HCEC 1CT (cell line): ENCODE results near the gene FGF4.

Experiments used
- DNase-seq: peaks from one replicate; pipeline ENCODE4 v3.0.0-alpha.2; 2017

FGF4 gene, protein sequence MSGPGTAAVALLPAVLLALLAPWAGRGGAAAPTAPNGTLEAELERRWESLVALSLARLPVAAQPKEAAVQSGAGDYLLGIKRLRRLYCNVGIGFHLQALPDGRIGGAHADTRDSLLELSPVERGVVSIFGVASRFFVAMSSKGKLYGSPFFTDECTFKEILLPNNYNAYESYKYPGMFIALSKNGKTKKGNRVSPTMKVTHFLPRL

DNA sequence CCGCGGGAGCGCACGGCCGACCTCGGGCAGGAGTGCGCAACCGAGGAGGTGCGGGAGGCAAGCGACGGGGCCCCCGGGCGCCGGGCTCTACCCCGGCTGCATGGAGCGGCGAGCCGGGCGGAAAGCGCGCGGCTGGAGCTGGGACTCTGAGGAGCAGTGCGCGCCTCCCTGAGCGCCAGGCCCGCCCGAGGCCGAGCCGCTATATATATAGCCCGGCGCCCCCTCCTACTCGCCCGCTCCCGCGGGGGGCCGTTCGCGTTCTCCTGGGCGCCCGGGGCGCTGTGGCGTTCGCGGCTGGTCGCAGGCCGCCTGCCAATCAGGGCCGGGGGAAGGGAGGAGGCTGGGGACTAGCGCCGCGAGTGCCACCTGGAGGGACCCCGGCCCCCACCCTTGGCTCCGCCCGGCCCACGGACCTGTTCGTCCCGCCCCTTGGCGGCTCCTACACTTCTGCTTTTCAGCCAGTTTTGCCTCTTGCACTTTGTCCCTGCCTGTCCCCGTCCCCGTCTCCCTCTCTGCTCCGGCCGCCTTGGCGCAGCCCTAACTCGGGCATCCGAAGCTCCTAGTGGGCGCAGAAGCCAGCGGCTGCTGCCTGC is at the start of gene FGF4:
Gene FGF4 (minus strand): TSS at position 179 of the 593 bp plus-strand sequence. CDS start 257 bp downstream, outside the sequence.
- no peak for DNase-seq

DNA sequence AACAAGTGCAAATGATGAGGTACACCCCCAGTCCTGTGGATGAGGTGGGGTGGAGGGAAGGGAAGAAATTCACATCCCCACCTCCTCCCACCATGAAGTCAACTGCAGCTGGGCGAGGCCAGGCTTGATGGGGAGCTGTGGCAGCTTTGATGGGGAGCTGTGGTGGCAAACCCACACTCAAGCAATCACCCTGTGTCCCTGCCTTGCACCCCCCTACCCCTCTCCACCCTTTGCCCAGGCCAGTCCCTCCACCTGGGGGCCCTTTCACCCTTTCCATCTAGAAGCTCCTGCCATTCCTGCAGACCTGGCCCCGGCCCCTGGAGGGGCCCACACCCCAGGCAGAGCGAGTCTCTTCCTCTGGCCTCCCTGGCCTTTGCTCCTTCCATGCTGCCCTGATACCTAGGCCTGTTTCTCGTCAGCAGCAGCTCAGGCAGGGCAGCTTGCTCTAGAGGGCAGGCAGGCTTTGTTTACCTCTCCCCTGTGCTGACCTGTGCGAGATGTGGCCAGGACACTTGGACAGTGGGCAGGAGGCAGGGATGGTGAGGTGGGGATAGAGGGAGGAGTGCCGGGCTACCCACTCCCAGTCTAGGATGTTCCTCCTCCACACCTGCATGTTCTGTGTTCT is 48.6 kb upstream of the FGF4 start:
- no peak for DNase-seq

DNA sequence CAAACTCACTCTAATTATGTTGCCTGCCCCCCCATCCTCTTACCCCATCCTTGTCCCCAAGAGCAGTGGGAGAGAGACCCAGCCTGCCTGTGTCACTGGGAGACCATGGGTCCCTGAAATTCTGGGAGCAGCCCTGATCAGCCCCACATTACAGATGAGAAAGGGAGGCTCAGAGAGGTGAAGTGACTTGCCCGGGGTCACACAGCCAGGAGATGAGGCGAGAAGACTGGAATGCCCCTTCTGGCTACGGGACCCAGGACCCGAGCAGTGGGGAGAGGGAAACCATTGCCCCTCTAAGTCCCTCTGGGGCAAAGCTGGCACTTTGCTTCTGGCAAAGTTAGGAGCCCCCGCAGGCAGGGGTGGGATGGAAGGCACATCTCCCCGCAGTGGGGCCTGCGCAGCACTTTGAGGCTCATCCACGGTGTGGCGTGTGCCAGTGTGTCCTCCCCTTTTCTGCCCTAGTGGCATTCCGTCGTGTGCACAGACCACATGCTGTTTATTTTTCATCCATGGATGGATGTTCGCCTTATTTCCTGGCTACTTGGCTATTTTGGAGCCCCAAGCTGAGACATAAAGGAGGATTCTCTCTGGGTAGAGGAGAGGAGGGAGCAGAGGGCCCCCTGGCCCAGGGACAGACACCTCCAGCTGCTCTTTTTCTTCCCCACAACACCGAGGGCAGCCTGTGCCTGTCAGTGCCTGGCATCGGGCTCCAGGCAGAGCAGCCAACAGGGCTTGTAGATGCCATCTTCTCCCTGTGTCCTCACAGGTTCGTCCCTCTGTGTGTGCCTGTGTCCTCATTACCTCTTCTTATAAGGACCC is 47.7 kb upstream of the FGF4 start:
- no peak for DNase-seq

DNA sequence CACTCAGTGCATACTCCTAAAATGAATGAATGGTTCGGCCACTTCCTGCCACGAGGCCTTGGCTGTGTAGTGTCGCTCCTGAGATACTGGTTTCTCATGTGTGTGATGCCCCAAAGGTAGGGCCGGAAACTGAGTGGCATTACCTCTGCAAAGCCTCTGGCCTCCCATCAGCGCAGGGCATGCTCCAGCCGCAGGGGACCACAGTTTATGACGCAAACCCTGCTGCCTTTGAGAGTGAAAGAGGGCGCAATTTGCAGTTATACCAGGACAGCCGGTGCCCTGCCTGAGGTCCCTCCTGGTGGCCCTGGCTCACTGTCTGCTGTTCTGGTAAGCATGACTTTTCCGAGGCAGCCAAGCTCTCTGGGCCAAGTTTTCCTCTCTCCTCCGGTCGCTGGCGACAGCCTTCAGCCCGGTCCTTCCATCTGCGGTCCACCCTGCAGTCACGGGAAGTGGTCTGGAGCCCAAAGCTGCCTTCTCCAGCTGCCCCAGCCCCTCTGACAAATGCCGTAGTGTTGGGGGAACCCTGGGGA is 46.4 kb upstream of the FGF4 start:
- no peak for DNase-seq

DNA sequence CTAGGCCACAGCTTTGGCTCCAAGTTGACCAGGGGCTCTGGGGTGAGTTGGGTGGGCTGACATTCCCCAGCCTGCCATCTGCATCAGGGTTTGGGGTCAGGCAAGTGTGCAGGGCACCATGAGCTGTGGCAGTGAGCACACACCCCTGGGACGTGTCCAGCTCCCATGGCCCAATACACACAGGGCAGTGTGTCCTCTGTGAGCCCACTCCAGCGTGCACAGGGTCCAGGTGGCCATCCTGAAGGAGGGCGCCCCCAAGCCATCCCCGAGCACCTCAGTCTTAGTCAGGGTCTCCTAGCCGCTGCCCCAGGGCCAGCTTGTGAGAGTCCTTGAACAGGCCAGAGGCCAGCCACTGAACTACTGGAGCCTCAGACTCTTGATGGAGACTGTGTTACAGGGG is 45.3 kb upstream of the FGF4 start:
- no peak for DNase-seq

DNA sequence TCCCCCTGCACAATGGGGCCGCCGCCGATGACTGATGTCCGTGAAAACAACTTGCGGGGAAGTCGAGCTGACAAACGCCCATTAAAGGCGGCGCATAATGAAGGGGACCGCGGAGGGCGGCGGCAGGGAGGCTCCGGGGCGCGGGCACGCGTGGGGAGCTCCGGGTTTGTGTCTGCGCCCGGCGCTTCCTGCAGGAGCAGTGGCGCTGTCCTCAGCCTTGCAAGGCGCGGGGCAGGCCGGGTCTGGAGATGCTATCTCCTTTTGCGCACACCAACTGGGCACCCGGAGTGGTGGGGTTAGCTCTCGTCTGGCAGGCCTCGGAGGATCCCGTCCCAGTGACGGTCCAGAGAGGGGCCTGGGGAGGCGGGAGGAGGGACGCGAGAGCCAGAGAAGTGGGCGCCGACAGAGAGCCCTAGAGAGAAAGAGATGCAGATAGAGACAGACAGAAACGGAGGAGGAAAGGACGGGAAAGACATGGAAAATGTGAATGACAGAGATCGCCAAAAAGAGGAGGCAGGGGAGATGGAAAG is 44.5 kb upstream of the FGF4 start:
- no peak for DNase-seq

DNA sequence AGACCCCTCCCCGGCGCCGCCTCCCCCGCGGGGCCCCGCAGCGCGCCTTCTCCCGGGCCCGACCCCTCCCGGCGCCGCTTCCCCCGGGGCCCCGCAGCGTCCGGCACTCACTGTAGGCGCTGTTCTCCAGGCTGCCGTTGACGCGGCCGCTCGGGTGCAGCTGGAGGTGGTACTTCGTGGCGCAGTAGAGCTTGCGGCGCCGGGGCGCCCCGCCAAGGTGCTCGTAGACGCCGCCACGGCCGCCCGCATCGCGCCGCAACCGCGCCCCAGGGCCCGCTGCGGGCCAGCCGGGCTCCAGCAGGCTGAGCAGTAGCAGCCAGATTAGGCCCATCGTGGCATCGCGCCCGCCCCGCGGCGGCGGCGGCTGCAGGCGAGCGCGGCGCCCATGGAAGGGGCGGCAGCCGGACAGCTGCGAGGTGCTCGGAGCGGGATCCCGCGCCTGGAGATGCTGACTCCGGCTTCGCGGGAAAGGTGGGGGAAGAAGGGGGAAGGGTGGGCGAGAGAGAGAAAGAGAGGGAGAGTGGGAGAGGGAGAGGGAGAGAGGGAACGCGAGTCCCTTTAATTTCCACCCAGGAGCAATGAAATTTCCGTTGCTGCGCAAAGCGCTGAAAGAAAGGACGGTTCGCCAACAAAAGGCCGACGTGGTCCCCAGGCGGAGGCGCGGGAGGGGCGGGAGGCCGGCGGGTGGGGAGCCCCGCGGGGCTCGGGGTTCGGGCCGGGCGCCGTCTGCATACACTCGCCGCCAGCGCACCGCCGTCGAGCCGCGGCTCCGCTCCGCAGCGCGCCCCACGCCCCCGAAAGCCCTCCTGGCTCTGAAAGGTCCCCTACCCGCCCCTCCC is 43.7 kb upstream of the FGF4 start, which contains the start of gene FGF3:
Gene FGF3 (minus strand): TSS at position 814 of the 839 bp plus-strand sequence. CDS start 483 bp downstream, at position 331.
- DNase-seq = no peak

DNA sequence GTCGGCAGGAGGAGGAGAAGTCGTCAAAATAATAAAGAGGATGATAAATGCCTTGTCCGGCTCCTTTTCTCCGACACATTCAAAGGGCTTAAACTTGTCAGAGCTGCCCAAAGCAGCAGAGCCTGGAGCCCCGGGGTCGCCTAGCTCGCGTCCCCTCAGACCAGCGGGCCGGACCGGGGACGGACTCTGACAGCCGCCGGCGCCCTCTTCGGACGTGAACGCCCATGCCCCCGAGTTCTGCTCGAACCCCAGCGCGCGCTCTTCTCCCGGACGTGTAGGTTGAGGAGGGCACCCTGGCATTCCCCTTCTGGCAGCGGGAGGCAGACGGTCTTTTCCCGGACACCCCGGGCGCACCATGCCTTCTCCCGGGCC is 43.1 kb upstream of the FGF4 start:
- no peak for DNase-seq

DNA sequence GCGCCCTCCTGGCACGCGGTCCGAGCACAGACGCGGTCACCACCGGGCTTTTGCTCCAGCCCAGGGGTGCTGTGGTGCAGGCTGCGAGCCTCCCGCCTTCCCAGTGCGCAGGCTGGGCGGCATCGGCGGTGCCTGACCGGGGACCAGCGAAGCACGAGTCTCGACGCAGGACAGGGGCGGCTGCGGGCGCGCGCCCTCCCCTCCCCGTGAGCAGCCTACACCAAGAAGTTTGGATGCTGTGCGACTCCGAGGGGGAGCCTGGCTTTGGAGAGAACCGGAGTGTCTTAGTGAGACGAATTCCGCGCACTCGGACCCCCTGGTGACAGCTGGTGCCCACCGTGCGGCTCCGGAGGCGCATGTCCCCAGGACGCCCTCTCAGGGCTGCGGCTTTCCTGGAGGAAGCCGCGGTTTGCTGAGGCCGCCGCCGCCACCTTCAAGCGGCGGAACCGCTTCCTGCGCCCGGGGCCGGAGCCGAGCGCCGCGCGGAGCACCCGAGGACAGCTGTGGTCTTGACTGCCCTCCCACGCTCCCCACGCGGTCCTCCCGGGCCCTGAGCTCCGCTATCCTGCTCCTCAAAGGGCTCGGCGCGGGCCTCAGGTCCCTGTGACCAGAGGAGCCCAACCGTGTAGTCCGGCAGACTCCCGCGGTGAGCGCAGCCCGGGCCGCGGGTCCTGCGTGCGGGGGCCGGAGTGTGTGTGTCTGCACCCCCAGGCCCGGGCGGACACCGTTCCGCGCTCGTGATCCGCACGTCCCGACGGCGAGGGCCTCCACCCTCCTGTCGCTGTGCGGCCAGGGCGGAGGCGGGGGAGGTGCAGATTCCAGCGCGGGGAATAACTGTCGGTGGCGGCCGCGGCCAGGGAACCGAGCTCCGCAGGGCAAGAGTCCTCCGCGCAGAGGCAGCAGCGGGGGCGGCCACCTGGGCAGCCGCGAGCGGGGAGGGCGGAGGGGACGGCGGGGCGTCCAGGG is 42.4 kb upstream of the FGF4 start:
- no peak for DNase-seq

DNA sequence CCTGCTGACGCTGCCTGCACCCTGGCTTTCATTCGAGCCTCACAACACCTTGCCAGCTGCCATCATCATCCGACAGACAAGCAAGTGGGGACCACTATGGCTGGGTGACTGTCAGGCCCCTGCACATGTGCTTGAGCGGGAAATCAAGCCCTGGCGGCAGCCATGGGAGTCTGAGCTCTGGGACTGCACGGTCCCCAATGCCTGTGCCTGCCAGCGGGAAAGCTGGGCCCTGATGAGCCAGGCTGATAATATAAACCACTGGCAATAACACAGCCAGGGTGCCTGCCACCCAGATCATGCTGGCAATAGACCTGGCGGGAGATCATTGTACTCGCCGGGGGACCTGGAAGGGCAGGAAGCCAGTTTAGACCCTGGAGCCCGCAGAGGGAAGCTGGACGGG is 41.5 kb upstream of the FGF4 start:
- no peak for DNase-seq

DNA sequence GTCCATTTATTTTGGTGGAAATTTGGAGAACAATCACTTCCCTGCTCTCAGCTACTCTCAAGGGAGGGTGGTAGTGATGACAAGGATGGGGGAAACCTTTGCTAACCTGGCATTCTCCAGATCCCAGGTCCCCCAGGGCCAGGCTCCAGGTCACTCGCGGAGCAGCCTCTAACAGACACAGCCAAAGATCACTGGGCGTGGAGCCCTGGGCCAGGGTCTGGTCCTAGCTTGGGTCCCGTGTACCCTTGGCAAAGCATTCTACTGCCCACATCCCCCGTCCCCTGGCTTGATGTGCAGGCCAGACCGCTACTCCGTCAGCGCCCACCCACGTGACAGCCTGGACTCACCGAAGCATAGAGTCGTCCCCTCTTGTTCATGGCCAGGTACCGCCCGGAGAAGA is 40.8 kb upstream of the FGF4 start:
- no peak for DNase-seq

DNA sequence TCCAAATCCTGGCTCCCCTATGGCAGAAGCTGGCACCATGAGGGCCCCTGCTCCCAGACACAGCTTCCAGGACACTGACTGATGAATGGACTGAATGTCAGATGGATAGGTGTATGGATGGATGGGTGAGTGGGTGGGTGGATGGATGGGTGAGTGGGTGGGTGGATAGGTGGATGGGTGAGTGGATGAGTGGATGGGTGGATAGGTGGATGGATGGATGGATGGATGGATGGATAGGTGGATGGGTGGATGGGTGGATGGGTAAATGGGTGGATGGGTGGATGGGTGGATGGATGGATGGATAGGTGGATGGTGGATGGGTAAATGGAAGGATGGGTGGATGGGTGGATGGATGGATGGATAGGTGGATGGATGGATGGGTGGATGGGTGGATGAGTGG is 39.8 kb upstream of the FGF4 start:
- no peak for DNase-seq

DNA sequence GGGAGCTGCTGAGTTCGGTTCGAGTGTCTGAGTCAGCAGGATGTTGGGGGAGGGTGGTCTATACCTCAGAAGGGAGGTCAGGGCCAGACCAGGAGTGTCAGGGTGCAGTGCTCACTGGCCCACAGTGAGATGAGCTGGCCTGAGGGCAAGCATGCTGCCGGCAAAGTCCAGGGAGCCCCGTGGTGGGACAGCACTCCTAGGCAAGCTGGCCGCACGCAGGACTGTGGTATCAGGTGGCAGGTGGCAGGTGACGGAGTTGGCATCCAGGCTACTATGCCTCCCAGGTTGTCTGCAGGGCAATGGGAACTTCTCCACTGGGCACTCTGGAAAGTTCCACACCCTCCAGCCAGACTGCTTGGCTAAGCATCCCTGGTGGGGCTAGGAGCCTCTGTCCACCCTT is 39.3 kb upstream of the FGF4 start:
- no peak for DNase-seq

DNA sequence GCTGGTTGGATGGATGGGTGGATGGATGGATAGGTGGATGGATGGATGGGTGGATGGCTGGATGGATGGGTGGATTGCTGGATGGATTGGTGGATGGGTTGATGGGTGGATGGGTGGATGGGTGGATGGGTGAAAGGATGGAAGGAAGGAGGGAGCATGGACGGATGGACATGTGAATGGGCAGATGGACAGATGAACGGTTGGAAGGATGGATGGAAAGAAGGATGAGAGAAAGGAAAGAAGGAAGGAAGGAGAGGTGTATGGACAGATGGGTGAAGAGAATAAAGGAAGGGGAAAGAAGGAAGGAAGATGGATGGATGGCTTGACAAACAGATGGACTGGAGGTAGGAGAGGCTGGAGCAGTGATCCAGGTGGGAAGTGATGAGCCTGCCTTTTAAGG is 38.7 kb upstream of the FGF4 start:
- DNase-seq = no peak

DNA sequence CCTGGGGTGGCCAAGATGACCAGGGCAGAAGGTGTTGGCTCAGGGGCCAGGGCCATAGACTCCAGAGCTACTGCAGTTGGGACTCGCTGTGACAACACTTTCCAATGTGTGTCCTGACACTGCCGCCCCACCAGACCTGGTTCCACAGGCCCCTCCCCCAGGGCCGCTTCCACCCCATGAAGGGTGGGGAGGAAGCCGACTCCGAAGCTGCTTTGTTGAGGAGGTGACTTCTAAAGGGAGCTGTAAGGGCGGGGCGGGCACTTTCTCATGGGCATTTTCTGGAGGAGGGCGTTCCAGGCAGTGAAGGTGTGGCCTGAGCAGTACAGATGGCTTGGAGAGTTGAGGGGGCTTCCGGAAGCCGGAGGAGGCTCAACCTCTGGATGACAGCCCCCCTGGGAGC is 37.8 kb upstream of the FGF4 start:
- no peak for DNase-seq

DNA sequence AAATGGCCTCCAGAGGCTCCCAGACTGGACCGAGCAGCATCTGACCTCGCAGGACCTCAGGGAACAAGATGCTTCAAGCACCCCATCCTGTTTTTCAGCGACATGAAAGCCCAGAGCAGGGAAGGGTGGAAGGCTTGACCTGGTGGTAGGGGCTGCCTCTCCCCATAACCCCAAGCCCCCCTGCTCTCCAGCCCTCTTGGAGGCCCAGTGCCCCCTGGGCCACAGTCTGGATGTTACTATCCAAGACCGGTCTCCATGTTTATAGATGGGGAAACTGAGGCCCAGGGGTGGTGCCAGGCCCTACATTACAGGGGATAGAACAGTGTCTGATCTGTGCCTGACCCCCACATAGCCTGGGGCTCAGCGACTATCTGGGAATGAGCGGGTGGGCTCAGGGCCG is 37.1 kb upstream of the FGF4 start:
- DNase-seq = no peak

DNA sequence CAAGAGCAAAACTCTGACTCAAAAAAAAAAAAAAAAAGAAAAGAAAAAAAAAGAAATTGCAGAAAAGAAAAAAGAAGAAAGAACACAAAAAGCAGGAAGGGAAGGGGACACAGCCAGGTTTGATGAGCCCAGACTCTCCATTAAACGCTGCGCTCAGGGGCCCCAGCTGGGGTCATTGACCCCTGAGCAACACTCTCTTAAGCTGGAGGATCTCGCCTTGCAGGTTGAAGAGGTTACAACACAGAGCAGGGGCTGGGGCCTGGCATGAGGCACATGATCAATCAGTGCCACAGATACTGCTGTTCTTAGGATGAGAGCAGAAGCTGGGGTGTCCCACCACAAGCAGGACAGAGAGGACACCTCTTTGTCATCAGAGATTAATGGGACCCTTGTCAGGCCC is 36.3 kb upstream of the FGF4 start:
- DNase-seq = no peak

DNA sequence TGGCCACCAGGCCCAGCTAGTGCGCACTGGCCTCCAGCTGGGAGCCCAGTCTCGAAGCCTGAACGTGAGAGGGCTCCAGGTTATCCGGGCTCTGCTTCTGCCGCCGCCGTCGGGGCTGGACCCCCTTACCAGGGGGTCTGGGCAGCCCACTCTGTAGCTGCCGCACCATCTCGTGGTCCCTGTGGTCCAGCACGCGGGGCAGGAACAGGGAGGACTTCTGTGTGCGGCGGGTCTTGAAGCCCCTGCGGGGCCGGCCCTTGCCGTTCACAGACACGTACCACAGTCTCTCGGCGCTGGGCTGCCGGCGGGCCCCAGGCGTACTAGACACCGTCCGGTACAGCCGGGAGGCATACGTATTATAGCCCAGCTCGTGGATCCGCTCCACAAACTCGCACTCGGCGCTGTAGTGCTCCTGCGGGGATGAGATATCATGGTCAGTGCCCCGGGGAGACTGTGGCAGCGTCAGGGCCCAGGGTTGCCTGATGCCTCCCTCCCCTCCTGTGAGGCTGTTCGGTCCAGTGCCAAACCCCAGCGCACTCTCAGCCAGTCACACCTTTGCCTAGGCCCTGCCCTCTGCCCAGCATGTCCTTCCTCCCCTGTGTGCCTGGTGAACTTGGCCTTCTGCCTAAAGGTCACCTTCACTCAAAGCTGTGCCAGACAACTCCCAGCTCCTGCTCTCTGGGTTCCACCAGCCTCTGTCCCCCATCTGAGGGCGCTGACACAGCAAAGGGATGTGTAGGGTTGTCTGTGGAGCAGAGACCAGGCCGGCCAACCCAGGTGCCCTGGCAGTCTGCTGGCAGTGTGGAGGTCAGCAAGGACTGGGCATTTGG is 35.4 kb upstream of the FGF4 start:
- DNase-seq = no peak

DNA sequence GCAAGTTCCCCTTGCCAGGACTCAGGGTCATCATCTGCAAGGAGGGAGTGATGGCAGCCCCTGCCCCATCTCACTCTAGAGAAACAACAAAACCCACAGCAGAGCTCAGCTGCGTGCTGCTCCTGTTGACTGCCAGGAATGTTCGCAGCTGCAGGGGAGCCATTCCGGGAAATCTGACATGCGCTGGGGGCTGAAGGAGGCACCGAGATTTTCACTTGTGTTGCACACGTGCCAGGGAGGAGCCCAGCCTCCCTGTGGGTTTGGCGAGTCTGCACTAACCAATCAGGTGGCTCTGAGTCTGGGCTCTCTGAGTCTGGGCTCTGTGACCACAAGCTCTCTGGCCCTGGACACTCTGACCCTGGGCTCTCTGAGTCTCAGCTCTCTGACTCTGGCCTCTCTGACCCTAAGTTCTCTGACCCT is 33.5 kb upstream of the FGF4 start:
- no peak for DNase-seq
